ENCODE results near the gene SHB. TPM values are rescaled to one million over a fixed set of nuclear protein-coding genes. Genes with fewer than 3 reads are reported as not detected.

Gene SHB
- total RNA-seq, 2 experiments from 2014 or later, result 1.2 TPM

DNA sequence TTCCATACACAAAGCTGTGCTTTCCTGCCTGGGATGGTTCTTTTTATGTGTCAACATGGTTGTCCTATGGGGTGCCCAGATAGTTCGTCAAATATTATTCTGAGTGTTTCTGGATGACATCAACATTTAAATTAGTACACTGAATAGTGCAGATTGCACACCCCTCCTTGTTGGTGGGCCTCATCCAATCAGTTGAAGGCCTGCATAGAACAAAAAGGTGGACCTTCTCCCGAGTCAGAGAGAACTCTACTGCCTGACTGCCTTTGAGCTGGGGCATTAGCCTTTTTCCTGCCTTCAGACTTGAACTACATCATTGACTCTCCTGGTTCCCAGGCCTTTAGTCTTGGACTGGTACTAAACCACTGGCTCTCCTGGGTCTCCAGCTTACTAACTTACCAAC is 80.4 kb downstream of the SHB start:
- CTCF ChIA-PET, result interaction anchor here (0.6 kb wide), 1 partner anchor 77 kb away, joined by 5 read pairs; no protein-coding TSS in a partner anchor
- no peak for DNase-seq
- no peaks in the 10 kb centered on the region for H3K36me3 Mint-ChIP-seq (ENCODE audit: low read depth)

DNA sequence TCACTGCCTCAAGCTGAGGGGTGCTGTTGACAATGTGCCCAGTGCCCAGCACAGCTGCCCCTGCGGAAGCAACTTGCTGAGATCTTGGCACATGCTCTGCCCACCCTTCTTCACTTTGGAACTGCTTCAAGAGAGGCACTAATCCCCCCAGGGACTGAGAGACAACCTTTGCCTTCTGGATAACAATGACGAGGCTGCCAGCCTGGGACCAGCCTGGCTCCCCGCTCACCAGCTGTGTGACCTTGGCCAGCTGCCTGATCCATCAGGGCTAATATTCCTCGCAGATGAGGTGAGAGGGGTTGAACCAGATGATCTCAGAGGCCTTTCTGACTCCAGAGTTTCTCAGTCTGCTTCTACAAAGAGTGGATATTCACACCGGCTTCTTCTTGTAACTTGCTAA is 81.0 kb downstream of the SHB start:
- H3K27me3 Mint-ChIP-seq (ENCODE audit: low read depth), result peaks cover 2% of the 10 kb centered on the region
- intact Hi-C loops (cut with micrococcal nuclease), result no loop called here
- DNase-seq, result no peak
- H3K9me3 Mint-ChIP-seq, result no peaks in the 10 kb centered on the region
- CTCF ChIA-PET, result no interaction called here
- no peak overlapping the region for H3K27ac Mint-ChIP-seq
- no peak overlapping the region for H3K4me3 Mint-ChIP-seq
- peaks cover 2% of the 10 kb centered on the region for H3K4me1 Mint-ChIP-seq (ENCODE audit: low read depth)
- no peaks in the 10 kb centered on the region for H3K36me3 Mint-ChIP-seq (ENCODE audit: low read depth)

More for the DNA sequence above, 80.4 kb downstream of the SHB start:
- intact Hi-C loops (cut with micrococcal nuclease), result no loop called here
- peaks cover 4% of the 10 kb centered on the region for H3K4me1 Mint-ChIP-seq (ENCODE audit: low read depth)
- H3K27me3 Mint-ChIP-seq (ENCODE audit: low read depth), result peaks cover 3% of the 10 kb centered on the region
- H3K4me3 Mint-ChIP-seq, result no peak overlapping the region
- no peak overlapping the region for H3K27ac Mint-ChIP-seq
- no peaks in the 10 kb centered on the region for H3K9me3 Mint-ChIP-seq

DNA sequence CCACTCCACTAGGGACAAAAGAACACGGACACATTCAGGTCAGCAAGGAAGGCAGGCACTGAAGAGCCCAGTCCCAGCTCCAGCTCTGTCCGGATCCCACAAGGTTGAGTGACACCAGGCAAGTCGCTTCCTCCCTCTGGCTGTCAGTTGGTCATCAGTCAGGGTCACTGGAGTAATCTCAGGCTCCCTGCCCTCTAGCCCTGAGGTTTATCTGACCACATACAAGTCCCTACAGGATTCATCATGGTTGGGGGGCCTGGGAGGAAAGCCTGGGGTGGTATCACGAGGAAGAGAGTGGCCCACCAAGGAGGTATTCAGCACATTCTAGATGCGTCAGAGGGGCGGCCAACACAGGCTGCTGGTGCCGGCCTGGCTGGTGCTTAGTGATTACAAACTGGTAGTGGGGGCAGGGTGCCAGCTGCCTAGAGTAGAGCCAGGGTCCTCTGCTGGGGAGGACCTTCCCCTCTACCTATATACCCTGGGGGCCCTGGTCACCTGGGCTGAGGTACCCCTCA is 81.5 kb downstream of the SHB start:
- H3K27me3 Mint-ChIP-seq (ENCODE audit: low read depth), result no peaks in the 10 kb centered on the region
- no peak overlapping the region for H3K27ac Mint-ChIP-seq
- CTCF ChIA-PET, result no interaction called here
- intact Hi-C loops (cut with micrococcal nuclease), result no loop called here
- DNase-seq, result no peak
- no peaks in the 10 kb centered on the region for H3K4me1 Mint-ChIP-seq (ENCODE audit: low read depth)
- H3K4me3 Mint-ChIP-seq, result no peak overlapping the region
- H3K9me3 Mint-ChIP-seq, result no peaks in the 10 kb centered on the region
- H3K36me3 Mint-ChIP-seq (ENCODE audit: low read depth), result no peaks in the 10 kb centered on the region

DNA sequence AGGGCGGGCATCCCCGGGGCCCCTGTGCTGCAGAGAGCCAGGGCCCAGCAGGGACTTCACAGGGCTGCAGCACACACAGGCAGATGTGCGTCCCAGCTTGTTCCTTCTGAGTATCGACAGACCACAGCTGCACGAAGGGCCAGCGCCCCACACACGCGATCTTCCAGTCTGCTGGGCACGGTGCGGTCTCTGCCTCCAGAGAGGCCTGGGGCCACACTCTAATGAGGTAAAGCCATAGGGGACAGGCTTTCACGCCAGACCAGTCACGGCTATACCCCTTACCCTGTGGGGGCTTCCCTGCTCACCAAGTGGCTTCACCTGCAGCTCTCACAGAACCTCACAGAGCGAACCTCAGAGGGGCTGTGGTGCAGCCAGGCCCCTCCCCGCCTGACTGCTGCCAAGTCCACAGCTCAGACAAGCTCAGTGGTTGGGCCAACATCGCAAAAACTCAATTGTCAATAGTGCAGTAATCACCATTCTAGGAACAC is 82.2 kb downstream of the SHB start:
- intact Hi-C loops (cut with micrococcal nuclease), result no loop called here
- no peak for DNase-seq
- Mint-ChIP-seq H3K27ac (no peak overlapping the region), H3K9me3 (no peaks in the 10 kb centered on the region), H3K4me1 (ENCODE audit: low read depth) (no peaks in the 10 kb centered on the region), H3K36me3 (ENCODE audit: low read depth) (no peaks in the 10 kb centered on the region), H3K4me3 (no peak overlapping the region), H3K27me3 (ENCODE audit: low read depth) (no peaks in the 10 kb centered on the region)
- CTCF ChIA-PET, result no interaction called here

- Mint-ChIP-seq H3K27me3 (ENCODE audit: low read depth) (no peaks in the 10 kb centered on the region), H3K27ac (no peak overlapping the region), H3K36me3 (ENCODE audit: low read depth) (no peaks in the 10 kb centered on the region), H3K9me3 (no peaks in the 10 kb centered on the region), H3K4me1 (ENCODE audit: low read depth) (no peaks in the 10 kb centered on the region), H3K4me3 (no peak overlapping the region)
- intact Hi-C loops (cut with micrococcal nuclease), result no loop called here
- CTCF ChIA-PET, result no interaction called here
- DNase-seq, result no peak
These were observed 83.0 kb downstream of the SHB start for GRCh38 chr9:37986001-37986400.

DNA sequence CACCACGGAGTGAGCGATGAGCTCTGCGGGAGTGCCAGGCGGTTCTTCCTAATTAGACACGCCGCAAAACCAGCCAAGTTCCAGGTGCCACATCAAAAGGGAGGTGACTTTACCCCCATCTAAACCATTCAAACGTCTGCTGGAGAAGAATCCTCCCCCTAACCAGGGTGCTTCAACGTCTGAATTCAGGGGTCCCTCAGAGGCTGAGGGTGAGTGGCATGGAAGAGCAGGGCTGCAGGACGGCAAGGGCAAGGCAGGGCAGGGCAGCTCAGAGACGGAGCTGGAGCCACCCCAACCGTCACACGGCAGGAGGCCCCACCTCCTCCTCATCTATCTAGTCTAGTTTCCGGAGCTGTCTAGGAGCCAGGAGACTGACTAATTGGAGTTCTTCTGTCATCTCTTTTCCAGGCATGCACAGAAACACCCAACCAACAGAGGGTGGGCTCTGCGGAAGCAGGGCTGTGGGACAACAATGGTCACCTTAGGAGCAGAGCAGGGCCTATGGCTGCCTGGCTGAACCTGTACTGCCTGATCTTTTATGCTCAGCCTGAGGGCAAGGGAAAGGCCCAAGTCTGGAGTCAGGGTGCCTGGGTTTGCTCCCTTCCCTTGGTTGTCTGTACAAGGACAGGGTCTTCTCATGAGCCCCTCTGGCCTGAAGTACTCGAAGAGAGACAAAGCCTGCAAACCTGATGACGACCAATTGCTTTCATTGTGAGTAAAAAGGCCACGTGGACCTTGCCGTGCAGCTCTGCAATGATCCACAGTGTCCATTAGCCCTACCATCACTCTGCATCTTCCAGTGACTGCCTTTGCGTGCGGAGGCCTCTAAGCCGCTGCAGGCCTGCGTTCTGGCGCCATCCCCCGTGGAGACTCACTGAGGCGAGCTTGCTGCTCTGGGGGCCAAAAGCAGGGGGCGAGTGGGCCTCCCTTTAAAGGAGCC is 84.1 kb downstream of the SHB start:
- Mint-ChIP-seq H3K27me3 (ENCODE audit: low read depth) (no peaks in the 10 kb centered on the region), H3K36me3 (ENCODE audit: low read depth) (no peaks in the 10 kb centered on the region), H3K4me3 (no peak overlapping the region), H3K9me3 (no peaks in the 10 kb centered on the region), H3K4me1 (ENCODE audit: low read depth) (no peaks in the 10 kb centered on the region), H3K27ac (no peak overlapping the region)
- DNase-seq, result no peak
- intact Hi-C loops (cut with micrococcal nuclease), result no loop called here
- CTCF ChIA-PET, result interaction anchor here (0.9 kb wide), 1 partner anchor 177 kb away, joined by 3 read pairs; no protein-coding TSS in a partner anchor

- H3K4me1 Mint-ChIP-seq (ENCODE audit: low read depth), result no peaks in the 10 kb centered on the region
- DNase-seq, result no peak
- no peaks in the 10 kb centered on the region for H3K9me3 Mint-ChIP-seq
- no peak overlapping the region for H3K27ac Mint-ChIP-seq
- no peak overlapping the region for H3K4me3 Mint-ChIP-seq
- no peaks in the 10 kb centered on the region for H3K36me3 Mint-ChIP-seq (ENCODE audit: low read depth)
- no peaks in the 10 kb centered on the region for H3K27me3 Mint-ChIP-seq (ENCODE audit: low read depth)
- CTCF ChIA-PET, result no interaction called here
- intact Hi-C loops (cut with micrococcal nuclease), result no loop called here
These were observed 84.8 kb downstream of the SHB start for GRCh38 chr9:37984278-37984671.

DNA sequence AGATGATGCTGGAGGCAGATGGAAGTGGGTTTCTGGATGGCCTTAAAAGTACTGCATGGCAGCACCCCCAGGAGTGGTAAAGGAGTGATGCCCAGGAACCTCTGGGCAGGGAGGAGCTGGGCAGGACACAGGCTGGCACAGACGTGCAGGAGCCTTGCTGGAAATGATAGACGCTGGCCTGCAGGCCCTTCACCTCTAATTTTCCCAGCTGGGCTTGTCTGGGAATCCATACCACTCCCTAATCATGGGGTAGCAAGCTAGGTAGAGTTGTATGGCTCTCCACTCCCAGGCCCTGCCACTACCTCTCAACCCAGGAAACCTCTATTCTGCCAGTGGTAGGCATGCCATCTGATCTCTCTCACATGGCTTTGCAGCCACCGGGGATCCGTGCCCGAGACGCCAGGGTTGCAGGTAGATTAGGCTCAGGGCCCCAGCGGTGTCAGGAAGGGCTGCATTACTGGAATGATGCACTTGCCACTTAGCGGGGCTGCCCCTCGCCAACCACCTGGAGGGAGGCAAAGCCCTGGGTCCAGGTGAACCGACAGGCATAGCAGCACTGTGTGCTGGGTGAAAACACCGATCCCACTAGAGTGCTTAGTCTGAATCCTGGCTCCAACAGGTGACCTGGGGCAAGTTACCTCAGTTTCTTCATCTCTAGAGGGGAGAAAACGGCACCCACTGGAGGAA is 85.5 kb downstream of the SHB start:
- no peaks in the 10 kb centered on the region for H3K4me1 Mint-ChIP-seq (ENCODE audit: low read depth)
- no peaks in the 10 kb centered on the region for H3K36me3 Mint-ChIP-seq (ENCODE audit: low read depth)
- intact Hi-C loops (cut with micrococcal nuclease), result no loop called here
- CTCF ChIA-PET, result no interaction called here
- no peak overlapping the region for H3K4me3 Mint-ChIP-seq
- no peaks in the 10 kb centered on the region for H3K9me3 Mint-ChIP-seq
- no peak for DNase-seq
- H3K27ac Mint-ChIP-seq, result no peak overlapping the region
- H3K27me3 Mint-ChIP-seq (ENCODE audit: low read depth), result no peaks in the 10 kb centered on the region

DNA sequence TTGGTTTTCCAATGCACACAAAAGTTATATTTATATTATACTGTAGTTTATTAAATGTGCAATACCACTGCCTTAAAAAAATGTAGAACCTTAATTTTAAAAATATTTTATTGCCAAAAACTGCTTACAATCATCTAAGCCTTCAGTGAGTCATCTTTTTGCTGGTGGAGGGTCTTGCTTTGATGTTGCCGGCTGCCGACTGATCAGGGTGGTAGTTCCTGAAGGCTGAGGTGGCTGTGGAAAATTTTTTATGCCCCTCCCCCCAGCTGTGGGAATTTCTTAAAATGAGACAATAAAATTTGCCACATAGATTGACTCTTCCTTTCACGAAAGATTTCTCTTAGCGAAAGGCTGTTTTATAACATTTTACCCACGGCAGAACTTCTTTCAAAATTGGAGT is 89.2 kb downstream of the SHB start:
- H3K4me3 Mint-ChIP-seq, result no peak overlapping the region
- DNase-seq, result no peak
- no peaks in the 10 kb centered on the region for H3K9me3 Mint-ChIP-seq
- CTCF ChIA-PET, result no interaction called here
- intact Hi-C loops (cut with micrococcal nuclease), result no loop called here
- H3K27ac Mint-ChIP-seq, result no peak overlapping the region
- H3K36me3 Mint-ChIP-seq (ENCODE audit: low read depth), result no peaks in the 10 kb centered on the region
- H3K27me3 Mint-ChIP-seq (ENCODE audit: low read depth), result no peaks in the 10 kb centered on the region
- no peaks in the 10 kb centered on the region for H3K4me1 Mint-ChIP-seq (ENCODE audit: low read depth)

GRCh38 chr9:37978983-37979382 is 90.0 kb downstream of the SHB start:
- Mint-ChIP-seq H3K4me1 (ENCODE audit: low read depth) (no peaks in the 10 kb centered on the region), H3K9me3 (no peaks in the 10 kb centered on the region), H3K27ac (no peak overlapping the region), H3K27me3 (ENCODE audit: low read depth) (no peaks in the 10 kb centered on the region), H3K36me3 (ENCODE audit: low read depth) (no peaks in the 10 kb centered on the region), H3K4me3 (no peak overlapping the region)
- intact Hi-C loops (cut with micrococcal nuclease), result no loop called here
- DNase-seq, result no peak
- CTCF ChIA-PET, result no interaction called here

- CTCF ChIA-PET, result no interaction called here
- intact Hi-C loops (cut with micrococcal nuclease), result no loop called here
- no peaks in the 10 kb centered on the region for H3K36me3 Mint-ChIP-seq (ENCODE audit: low read depth)
These were observed 90.6 kb downstream of the SHB start for GRCh38 chr9:37978481-37978864.

DNA sequence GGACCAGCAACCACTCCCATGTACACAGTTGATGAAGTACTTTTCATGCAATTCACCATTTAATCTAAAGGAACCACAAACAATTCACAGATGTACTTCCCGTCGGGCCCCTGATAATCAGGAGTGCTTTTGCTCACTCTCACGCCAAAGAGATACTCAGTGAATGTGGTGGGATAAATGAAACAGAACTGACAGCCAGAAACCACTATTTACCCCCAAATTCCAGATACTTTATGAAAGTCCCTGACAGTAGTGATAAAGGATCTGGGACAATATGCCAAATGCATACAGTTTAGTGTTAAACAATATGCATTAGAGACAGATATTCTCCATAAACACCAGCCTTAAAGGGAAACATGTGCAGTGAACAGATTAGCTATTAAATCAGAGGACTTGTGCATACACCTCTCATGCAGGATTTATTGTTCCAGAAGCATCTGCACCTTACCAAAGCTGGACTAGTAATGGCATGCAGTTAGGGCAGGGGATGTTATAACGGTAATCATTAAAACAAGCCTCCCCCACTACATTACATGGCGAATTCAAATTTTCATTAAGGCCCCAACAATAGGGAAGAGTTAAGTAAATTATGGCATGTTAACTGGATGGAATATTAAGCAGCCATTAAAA is 91.1 kb downstream of the SHB start:
- H3K9me3 Mint-ChIP-seq, result no peaks in the 10 kb centered on the region
- no peak for DNase-seq
- CTCF ChIA-PET, result no interaction called here

More at GRCh38 chr9:37978481-37978864, 90.6 kb downstream of the SHB start:
- Mint-ChIP-seq H3K9me3 (no peaks in the 10 kb centered on the region), H3K4me1 (ENCODE audit: low read depth) (no peaks in the 10 kb centered on the region), H3K27me3 (ENCODE audit: low read depth) (no peaks in the 10 kb centered on the region), H3K4me3 (no peak overlapping the region), H3K27ac (no peak overlapping the region)
- DNase-seq, result no peak

More for the DNA sequence above, 91.1 kb downstream of the SHB start:
- Mint-ChIP-seq H3K27me3 (ENCODE audit: low read depth) (no peaks in the 10 kb centered on the region), H3K4me3 (no peak overlapping the region), H3K36me3 (ENCODE audit: low read depth) (no peaks in the 10 kb centered on the region), H3K4me1 (ENCODE audit: low read depth) (no peaks in the 10 kb centered on the region), H3K27ac (no peak overlapping the region)
- intact Hi-C loops (cut with micrococcal nuclease), result no loop called here
